Ishikawa (cell line): ENCODE data around the gene FRK.

ENCODE experiments used
- CREB1 ChIP-seq: IDR thresholded peaks from 2 replicates; pipeline ENCODE4 v1.6.1; 2012; ENCODE audit warnings: low read depth
- EP300 ChIP-seq: IDR thresholded peaks from 2 replicates; pipeline ENCODE4 v1.6.1; 2012; ENCODE audit warnings: borderline replicate concordance
- MAX ChIP-seq: IDR thresholded peaks from 2 replicates; pipeline ENCODE4 v1.6.1; 2012
- NFIC ChIP-seq: IDR thresholded peaks from 2 replicates; pipeline ENCODE4 v1.6.1; 2012
- TCF12 ChIP-seq: IDR thresholded peaks from 2 replicates; pipeline ENCODE4 v1.6.1; 2012; ENCODE audit warnings: low read depth
- TEAD4 ChIP-seq: IDR thresholded peaks from 2 replicates; pipeline ENCODE4 v1.6.1; 2012
- TF ChIP-seq, protein P1 (sequence below): IDR thresholded peaks from 2 replicates; pipeline ENCODE4 v1.6.1; 2012; ENCODE audit warnings: low read depth, mild to moderate bottlenecking
- TF ChIP-seq, protein P2 (sequence below): IDR thresholded peaks from 2 replicates; pipeline ENCODE4 v1.6.1; 2012

DNA sequence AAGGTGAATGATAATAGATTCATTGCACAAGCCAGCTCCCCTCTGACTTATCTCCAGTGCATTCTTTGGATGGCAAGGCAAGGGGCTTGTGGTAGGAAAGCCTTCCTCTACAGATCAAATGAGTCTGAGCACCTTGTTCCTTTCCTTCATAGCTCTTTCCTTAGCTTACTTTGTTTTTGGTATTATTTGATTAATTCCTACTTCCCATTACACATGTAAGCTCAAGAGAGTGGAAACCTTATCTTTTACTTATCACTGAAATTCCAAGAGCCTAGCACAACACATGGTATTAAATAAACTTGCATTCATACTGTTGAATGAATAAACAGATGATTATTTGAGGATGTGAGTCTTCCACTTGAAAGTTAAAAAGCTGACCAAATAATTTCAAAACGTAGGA, 41.7 kb downstream of the FRK start:
- TF ChIP-seq NFIC (no peak), EP300 (no peak), MAX (no peak), TCF12 (no peak), CREB1 (no peak), TEAD4 (no peak)
- TF ChIP-seq, protein P1, sequence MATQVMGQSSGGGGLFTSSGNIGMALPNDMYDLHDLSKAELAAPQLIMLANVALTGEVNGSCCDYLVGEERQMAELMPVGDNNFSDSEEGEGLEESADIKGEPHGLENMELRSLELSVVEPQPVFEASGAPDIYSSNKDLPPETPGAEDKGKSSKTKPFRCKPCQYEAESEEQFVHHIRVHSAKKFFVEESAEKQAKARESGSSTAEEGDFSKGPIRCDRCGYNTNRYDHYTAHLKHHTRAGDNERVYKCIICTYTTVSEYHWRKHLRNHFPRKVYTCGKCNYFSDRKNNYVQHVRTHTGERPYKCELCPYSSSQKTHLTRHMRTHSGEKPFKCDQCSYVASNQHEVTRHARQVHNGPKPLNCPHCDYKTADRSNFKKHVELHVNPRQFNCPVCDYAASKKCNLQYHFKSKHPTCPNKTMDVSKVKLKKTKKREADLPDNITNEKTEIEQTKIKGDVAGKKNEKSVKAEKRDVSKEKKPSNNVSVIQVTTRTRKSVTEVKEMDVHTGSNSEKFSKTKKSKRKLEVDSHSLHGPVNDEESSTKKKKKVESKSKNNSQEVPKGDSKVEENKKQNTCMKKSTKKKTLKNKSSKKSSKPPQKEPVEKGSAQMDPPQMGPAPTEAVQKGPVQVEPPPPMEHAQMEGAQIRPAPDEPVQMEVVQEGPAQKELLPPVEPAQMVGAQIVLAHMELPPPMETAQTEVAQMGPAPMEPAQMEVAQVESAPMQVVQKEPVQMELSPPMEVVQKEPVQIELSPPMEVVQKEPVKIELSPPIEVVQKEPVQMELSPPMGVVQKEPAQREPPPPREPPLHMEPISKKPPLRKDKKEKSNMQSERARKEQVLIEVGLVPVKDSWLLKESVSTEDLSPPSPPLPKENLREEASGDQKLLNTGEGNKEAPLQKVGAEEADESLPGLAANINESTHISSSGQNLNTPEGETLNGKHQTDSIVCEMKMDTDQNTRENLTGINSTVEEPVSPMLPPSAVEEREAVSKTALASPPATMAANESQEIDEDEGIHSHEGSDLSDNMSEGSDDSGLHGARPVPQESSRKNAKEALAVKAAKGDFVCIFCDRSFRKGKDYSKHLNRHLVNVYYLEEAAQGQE, result no peak
- TF ChIP-seq, protein P2, sequence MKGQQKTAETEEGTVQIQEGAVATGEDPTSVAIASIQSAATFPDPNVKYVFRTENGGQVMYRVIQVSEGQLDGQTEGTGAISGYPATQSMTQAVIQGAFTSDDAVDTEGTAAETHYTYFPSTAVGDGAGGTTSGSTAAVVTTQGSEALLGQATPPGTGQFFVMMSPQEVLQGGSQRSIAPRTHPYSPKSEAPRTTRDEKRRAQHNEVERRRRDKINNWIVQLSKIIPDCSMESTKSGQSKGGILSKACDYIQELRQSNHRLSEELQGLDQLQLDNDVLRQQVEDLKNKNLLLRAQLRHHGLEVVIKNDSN, result no peak
